Gastroesophageal sphincter (tissue), 3 donors: Measurements from ENCODE around the gene LAMA5.

ENCODE experiments used
- POLR2AphosphoS5 ChIP-seq: sonication (generic); formaldehyde crosslinking; IDR thresholded peaks from one replicate; pipeline ENCODE4 v1.6.1; 2017; ENCODE audit warnings: antibody characterized with exemption
- TF ChIP-seq, protein P1 (sequence below), 4 experiments: fragments of 200-600 bp in 2 of 4; fragments of 450-650 bp in 2 of 4; sonication (generic) in 1 of 4; IDR thresholded peaks; one replicate each; pipeline ENCODE4 v1.5.1; 2017 to 2019; ENCODE audit warnings: antibody characterized with exemption in 4 of 4, mild to moderate bottlenecking in 2 of 4, moderate library complexity in 2 of 4

DNA sequence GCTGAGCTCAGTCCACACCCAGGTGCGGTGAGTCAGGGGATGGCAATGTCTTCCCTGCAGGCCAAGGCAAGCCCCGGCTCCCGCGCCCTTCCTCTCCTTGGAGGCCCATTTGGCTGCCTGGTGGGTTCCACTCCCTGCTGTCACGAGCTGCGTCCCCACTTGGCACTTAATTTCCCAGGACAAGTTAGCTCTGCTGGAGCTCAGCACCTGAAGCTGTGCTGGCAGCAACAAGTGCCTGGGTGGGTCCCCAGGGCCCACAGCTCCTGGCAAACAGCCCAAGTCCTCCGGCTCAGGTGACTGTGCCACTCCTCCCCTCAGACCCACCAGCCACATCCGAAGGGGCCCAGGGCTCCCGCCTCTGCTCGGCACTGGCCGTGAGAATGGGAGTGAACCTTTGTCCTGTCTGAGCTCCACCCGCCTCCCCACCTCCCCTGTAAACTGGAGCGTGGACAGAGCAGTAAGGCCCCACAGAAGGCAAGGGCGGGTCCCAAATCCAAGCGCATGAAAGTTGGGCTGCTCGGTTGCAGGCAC is 16.9 kb downstream of the LAMA5 start:
- TF ChIP-seq POLR2AphosphoS5: no peak
- TF ChIP-seq, protein P1, sequence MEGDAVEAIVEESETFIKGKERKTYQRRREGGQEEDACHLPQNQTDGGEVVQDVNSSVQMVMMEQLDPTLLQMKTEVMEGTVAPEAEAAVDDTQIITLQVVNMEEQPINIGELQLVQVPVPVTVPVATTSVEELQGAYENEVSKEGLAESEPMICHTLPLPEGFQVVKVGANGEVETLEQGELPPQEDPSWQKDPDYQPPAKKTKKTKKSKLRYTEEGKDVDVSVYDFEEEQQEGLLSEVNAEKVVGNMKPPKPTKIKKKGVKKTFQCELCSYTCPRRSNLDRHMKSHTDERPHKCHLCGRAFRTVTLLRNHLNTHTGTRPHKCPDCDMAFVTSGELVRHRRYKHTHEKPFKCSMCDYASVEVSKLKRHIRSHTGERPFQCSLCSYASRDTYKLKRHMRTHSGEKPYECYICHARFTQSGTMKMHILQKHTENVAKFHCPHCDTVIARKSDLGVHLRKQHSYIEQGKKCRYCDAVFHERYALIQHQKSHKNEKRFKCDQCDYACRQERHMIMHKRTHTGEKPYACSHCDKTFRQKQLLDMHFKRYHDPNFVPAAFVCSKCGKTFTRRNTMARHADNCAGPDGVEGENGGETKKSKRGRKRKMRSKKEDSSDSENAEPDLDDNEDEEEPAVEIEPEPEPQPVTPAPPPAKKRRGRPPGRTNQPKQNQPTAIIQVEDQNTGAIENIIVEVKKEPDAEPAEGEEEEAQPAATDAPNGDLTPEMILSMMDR (IDR thresholded peaks at IDR 0.05): no peak
